MCF 10A (cell line): ENCODE data around the gene CCNY. TPM values are rescaled to one million over a fixed set of nuclear protein-coding genes. Genes with fewer than 3 reads are reported as not detected.

Experiments used
- BruUV-seq: library from RNA; stranded (reverse); fragments of 400-500 nt; replicated peaks from 2 replicates; lab custom pipeline; 2021; lab: Mats Ljungman, UMichigan
- CTCF ChIA-PET: fragments of 300-600 bp; sonication (Branson Sonifier 250); formaldehyde crosslinking; extraction: SDS; loops from one replicate; lab custom pipeline; 2021; ENCODE audit warnings: antibody characterized with exemption, inconsistent platforms; lab: Yijun Ruan, JAX
- POLR2A ChIA-PET: fragments of 300-600, 350-650 bp; sonication (Branson Sonifier 250); formaldehyde crosslinking; extraction: SDS; loops from one replicate; lab custom pipeline; 2020; ENCODE audit warnings: antibody characterized with exemption, inconsistent platforms; lab: Yijun Ruan, JAX
- DNase-seq: peaks from one replicate; pipeline ENCODE4 v3.0.0-alpha.2; 2018; ENCODE audit not compliant: unreplicated experiment
- H3K27ac Mint-ChIP-seq: one replicate; pipeline ENCODE4 v1.8.0; 2022; ENCODE audit warnings: mild to moderate bottlenecking, low read depth, mixed read lengths; ENCODE audit not compliant: unreplicated experiment
- H3K27me3 Mint-ChIP-seq: one replicate; pipeline ENCODE4 v1.8.0; 2022; ENCODE audit warnings: mixed read lengths; ENCODE audit not compliant: insufficient read depth, unreplicated experiment
- H3K36me3 Mint-ChIP-seq: one replicate; pipeline ENCODE4 v1.8.0; 2022; ENCODE audit warnings: mild to moderate bottlenecking, moderate library complexity, mixed read lengths; ENCODE audit not compliant: insufficient read depth, unreplicated experiment
- H3K4me1 Mint-ChIP-seq: one replicate; pipeline ENCODE4 v1.8.0; 2022; ENCODE audit warnings: mixed read lengths; ENCODE audit not compliant: insufficient read depth, unreplicated experiment
- H3K4me3 Mint-ChIP-seq: one replicate; pipeline ENCODE4 v1.8.0; 2022; ENCODE audit warnings: mild to moderate bottlenecking, moderate library complexity, mixed read lengths; ENCODE audit not compliant: unreplicated experiment
- H3K9me3 Mint-ChIP-seq: one replicate; pipeline ENCODE4 v1.8.0; 2022; ENCODE audit warnings: mixed read lengths; ENCODE audit not compliant: unreplicated experiment
- CTCF ChIP-seq: fragments of 200-600 bp; IDR thresholded peaks from one replicate; pipeline ENCODE4 v1.8.0; 2022; ENCODE audit warnings: antibody characterized with exemption, mild to moderate bottlenecking; ENCODE audit not compliant: unreplicated experiment
- intact Hi-C: fragments of 100-400 bp; cut with micrococcal nuclease; formaldehyde crosslinking; loops from 2 replicates; pipeline ENCODE4 v1.14.1; 2022
- total RNA-seq: library from RNA; stranded (reverse); gene quantifications from 2 replicates; pipeline ENCODE4 v1.2.3, GENCODE V29; 2022

CCNY gene
- total RNA-seq, 1 experiment from 2014 or later = 68.9 TPM

- Mint-ChIP-seq H3K27me3 (no peaks in the 10 kb centered on the region), H3K4me1 (no peaks in the 10 kb centered on the region), H3K36me3 (peaks cover 28% of the 10 kb centered on the region), H3K9me3 (no peaks in the 10 kb centered on the region), H3K4me3 (no peak overlapping the region), H3K27ac (no peak overlapping the region)
- TF ChIP-seq CTCF = no peak
- BruUV-seq = no TSS peak
- DNase-seq = no peak
- ChIA-PET CTCF (interaction anchor here (0.6 to 2.5 kb wide), 18 partner anchors 9 to 1318 kb away, joined by 3 to 11 read pairs (median 4); no protein-coding TSS in a partner anchor), POLR2A (interaction anchor here (0.8 to 0.9 kb wide), 2 partner anchors 230 to 256 kb away, joined by 3 read pairs; no protein-coding TSS in a partner anchor)
- intact Hi-C loops = loop anchor here (2.0 to 10.0 kb wide), 3 partner anchors 224 to 438 kb away; partner anchors contain the start of gene CREM
Observed at GRCh38 chr10:35562427-35562826, 226.1 kb downstream of the CCNY start.

GRCh38 chr10:35563261-35563891 lies 227.1 kb downstream of the CCNY start:
- Mint-ChIP-seq H3K36me3 (peaks cover 34% of the 10 kb centered on the region), H3K27ac (no peak overlapping the region), H3K27me3 (no peaks in the 10 kb centered on the region), H3K4me3 (no peak overlapping the region), H3K9me3 (no peaks in the 10 kb centered on the region), H3K4me1 (no peaks in the 10 kb centered on the region)
- POLR2A ChIA-PET = interaction anchor here (0.6 to 0.9 kb wide), 3 partner anchors 141 to 256 kb away, joined by 3 read pairs; no protein-coding TSS in a partner anchor
- BruUV-seq = no TSS peak
- intact Hi-C loops = loop anchor here (2.0 to 10.0 kb wide), 3 partner anchors 225 to 439 kb away; partner anchors contain the start of gene CREM
- DNase-seq = peak; percentile 79
- TF ChIP-seq CTCF = peak; percentile 97
- CTCF ChIA-PET = interaction anchor here (0.5 to 2.5 kb wide), 30 partner anchors 10 to 1317 kb away, joined by 3 to 11 read pairs (median 4); no protein-coding TSS in a partner anchor

DNA sequence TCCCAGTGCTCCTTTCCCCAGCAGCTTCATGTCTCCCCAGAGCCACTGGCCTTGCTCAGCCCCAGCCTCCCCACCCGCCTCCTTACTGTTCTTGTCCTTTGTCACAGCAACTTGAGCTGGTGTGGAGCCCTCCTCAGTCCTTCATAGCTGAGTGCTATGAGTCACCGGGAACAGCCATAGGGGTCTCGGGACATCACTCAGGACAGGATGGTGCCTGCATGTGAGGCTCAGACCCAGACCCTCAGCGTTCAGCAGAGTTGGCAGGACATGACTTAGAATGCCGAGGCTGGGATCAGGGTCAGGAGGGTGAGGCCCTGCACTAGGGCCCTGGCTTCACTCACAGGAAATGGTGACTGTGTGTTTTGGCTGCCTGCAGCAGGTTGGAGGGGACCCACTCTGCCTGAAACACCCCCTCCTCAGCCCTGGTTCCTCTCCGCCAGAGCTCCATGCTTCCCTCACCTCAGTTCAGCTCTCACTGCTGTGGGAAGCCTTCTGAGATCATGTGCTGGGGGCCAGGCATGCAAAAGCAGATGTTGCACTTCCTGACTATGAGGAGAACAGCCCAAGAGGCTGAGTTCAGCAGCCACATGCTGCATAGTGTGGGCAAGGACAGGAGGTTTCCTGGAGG lies 228.1 kb downstream of the CCNY start:
- ChIA-PET POLR2A (no interaction called here), CTCF (interaction anchor here (0.7 to 2.5 kb wide), 12 partner anchors 11 to 1316 kb away, joined by 3 to 11 read pairs (median 4); no protein-coding TSS in a partner anchor)
- DNase-seq = no peak
- no peaks in the 10 kb centered on the region for H3K27me3 Mint-ChIP-seq
- H3K9me3 Mint-ChIP-seq = no peaks in the 10 kb centered on the region
- BruUV-seq = no TSS peak
- H3K27ac Mint-ChIP-seq = no peak overlapping the region
- no peak for TF ChIP-seq CTCF
- intact Hi-C loops = loop anchor here (5.0 to 10.0 kb wide), 2 partner anchors 322 to 440 kb away; partner anchors contain the start of gene CREM
- H3K4me3 Mint-ChIP-seq = no peak overlapping the region
- no peaks in the 10 kb centered on the region for H3K4me1 Mint-ChIP-seq
- H3K36me3 Mint-ChIP-seq = peaks cover 41% of the 10 kb centered on the region

- no peak for TF ChIP-seq CTCF
- Mint-ChIP-seq H3K4me3 (no peak overlapping the region), H3K27ac (no peak overlapping the region), H3K36me3 (peaks cover 46% of the 10 kb centered on the region), H3K4me1 (no peaks in the 10 kb centered on the region), H3K27me3 (no peaks in the 10 kb centered on the region), H3K9me3 (no peaks in the 10 kb centered on the region)
- ChIA-PET CTCF (interaction anchor here (1.2 kb wide), 1 partner anchor 10 kb away, joined by 3 read pairs; no protein-coding TSS in a partner anchor), POLR2A (no interaction called here)
- no peak for DNase-seq
- BruUV-seq = no TSS peak
- intact Hi-C loops = loop anchor here (10.0 kb wide), 1 partner anchor 441 kb away; the partner anchor contains the start of gene CREM
Observed at GRCh38 chr10:35565602-35566081, 229.3 kb downstream of the CCNY start.
